GM12801 (cell line): ENCODE results near the gene RUNX2.

Experiments used
- CTCF ChIP-seq: IDR thresholded peaks from one replicate; pipeline ENCODE4 v1.5.1; 2011; ENCODE audit warnings: control low read depth; ENCODE audit not compliant: insufficient read length; ENCODE audit errors: extremely low read depth

Gene RUNX2

GRCh38 chr6:45483021-45483420 is 154.9 kb downstream of the RUNX2 start:
- TF ChIP-seq CTCF: no peak

GRCh38 chr6:45483501-45483900 is 155.4 kb downstream of the RUNX2 start:
- no peak for TF ChIP-seq CTCF

- no peak for TF ChIP-seq CTCF
These were observed 158.6 kb downstream of the RUNX2 start for GRCh38 chr6:45486736-45487135.

- no peak for TF ChIP-seq CTCF
These were observed 159.5 kb downstream of the RUNX2 start for GRCh38 chr6:45487645-45488044.

- TF ChIP-seq CTCF: no peak
These were observed 160.1 kb downstream of the RUNX2 start for GRCh38 chr6:45488269-45488668.

- TF ChIP-seq CTCF: no peak
These were observed 160.8 kb downstream of the RUNX2 start for GRCh38 chr6:45488889-45489288.

- TF ChIP-seq CTCF: no peak
These were observed 163.1 kb downstream of the RUNX2 start for GRCh38 chr6:45491048-45491735.
